GM12878 (cell line): Measurements from ENCODE around the gene ATP8B1.

ENCODE experiments used
- CHD2 ChIP-seq: IDR thresholded peaks from 2 replicates; pipeline ENCODE4 v1.6.1; 2011; ENCODE audit warnings: low read depth, low read length, improper control_type of control experiment, borderline replicate concordance
- CTCF ChIP-seq, 3 experiments: IDR thresholded peaks in 2 of 3; conservative IDR thresholded peaks in 1 of 3; 2 replicates each; pipeline ENCODE4 v1.5.1; 2011; ENCODE audit warnings: low read depth in 3 of 3, low read length in 3 of 3, mild to moderate bottlenecking in 3 of 3, control low read depth in 2 of 3, moderate library complexity in 2 of 3, inconsistent platforms in 1 of 3, mixed read lengths in 1 of 3; ENCODE audit not compliant: control insufficient read depth in 2 of 3, insufficient read depth in 1 of 3; ENCODE audit errors: extremely low read depth in 1 of 3
- HCFC1 ChIP-seq: fragments of 150-350 bp; IDR thresholded peaks from 2 replicates; pipeline ENCODE4 v1.6.1; 2014; ENCODE audit warnings: low read length
- POLR2A ChIP-seq: IDR thresholded peaks from 2 replicates; pipeline ENCODE4 v1.6.1; 2011; ENCODE audit warnings: low read depth, mild to moderate bottlenecking, low read length
- REST ChIP-seq: IDR thresholded peaks from 2 replicates; pipeline ENCODE4 v1.6.1; 2012; ENCODE audit warnings: mild to moderate bottlenecking, low read depth, low read length
- ZNF687 ChIP-seq: fragments of 450-650 bp; IDR thresholded peaks from 2 replicates; pipeline ENCODE4 v1.6.1; 2017; ENCODE audit warnings: mild to moderate bottlenecking, moderate library complexity

GRCh38 chr18:57630002-57630753 lies 172.9 kb downstream of the ATP8B1 start:
- TF ChIP-seq CHD2, result peak; percentile 64
- TF ChIP-seq REST, result peak; percentile 38; the same call in 1 of the 2 replicates
- peak; percentile 92 for TF ChIP-seq HCFC1
- TF ChIP-seq CTCF (IDR thresholded peaks at IDR 0.05 in 2 of 3, conservative IDR thresholded peaks at IDR 0.05 in 1 of 3; ENCODE audit: control insufficient read depth in 2 of 3, extremely low read depth in 1 of 3, insufficient read depth in 1 of 3, low read depth in 3 of 3, low read length in 3 of 3), result peak; percentile 74 to 81 (median 78)
- peak; percentile 74 for TF ChIP-seq POLR2A
- TF ChIP-seq ZNF687, result peak; percentile 66
